Middle frontal gyrus (tissue), 1 donor: ENCODE data around the gene PPP2R3A.
A peak's percentile ranks its signal among the peaks of the same experiment; 100 is the strongest.
"Not testable (repeated sequence)": the region's sequence is repeated elsewhere in the genome, so short reads cannot be mapped to it uniquely, and the experiment has no call there.

ENCODE experiments used
- DNase-seq: peaks from one replicate; pipeline ENCODE4 v3.0.0-alpha.2; 2015; ENCODE audit warnings: low spot score; ENCODE audit errors: extremely low spot score

The PPP2R3A gene, protein sequence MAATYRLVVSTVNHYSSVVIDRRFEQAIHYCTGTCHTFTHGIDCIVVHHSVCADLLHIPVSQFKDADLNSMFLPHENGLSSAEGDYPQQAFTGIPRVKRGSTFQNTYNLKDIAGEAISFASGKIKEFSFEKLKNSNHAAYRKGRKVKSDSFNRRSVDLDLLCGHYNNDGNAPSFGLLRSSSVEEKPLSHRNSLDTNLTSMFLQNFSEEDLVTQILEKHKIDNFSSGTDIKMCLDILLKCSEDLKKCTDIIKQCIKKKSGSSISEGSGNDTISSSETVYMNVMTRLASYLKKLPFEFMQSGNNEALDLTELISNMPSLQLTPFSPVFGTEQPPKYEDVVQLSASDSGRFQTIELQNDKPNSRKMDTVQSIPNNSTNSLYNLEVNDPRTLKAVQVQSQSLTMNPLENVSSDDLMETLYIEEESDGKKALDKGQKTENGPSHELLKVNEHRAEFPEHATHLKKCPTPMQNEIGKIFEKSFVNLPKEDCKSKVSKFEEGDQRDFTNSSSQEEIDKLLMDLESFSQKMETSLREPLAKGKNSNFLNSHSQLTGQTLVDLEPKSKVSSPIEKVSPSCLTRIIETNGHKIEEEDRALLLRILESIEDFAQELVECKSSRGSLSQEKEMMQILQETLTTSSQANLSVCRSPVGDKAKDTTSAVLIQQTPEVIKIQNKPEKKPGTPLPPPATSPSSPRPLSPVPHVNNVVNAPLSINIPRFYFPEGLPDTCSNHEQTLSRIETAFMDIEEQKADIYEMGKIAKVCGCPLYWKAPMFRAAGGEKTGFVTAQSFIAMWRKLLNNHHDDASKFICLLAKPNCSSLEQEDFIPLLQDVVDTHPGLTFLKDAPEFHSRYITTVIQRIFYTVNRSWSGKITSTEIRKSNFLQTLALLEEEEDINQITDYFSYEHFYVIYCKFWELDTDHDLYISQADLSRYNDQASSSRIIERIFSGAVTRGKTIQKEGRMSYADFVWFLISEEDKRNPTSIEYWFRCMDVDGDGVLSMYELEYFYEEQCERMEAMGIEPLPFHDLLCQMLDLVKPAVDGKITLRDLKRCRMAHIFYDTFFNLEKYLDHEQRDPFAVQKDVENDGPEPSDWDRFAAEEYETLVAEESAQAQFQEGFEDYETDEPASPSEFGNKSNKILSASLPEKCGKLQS (N-terminal part only)

DNA sequence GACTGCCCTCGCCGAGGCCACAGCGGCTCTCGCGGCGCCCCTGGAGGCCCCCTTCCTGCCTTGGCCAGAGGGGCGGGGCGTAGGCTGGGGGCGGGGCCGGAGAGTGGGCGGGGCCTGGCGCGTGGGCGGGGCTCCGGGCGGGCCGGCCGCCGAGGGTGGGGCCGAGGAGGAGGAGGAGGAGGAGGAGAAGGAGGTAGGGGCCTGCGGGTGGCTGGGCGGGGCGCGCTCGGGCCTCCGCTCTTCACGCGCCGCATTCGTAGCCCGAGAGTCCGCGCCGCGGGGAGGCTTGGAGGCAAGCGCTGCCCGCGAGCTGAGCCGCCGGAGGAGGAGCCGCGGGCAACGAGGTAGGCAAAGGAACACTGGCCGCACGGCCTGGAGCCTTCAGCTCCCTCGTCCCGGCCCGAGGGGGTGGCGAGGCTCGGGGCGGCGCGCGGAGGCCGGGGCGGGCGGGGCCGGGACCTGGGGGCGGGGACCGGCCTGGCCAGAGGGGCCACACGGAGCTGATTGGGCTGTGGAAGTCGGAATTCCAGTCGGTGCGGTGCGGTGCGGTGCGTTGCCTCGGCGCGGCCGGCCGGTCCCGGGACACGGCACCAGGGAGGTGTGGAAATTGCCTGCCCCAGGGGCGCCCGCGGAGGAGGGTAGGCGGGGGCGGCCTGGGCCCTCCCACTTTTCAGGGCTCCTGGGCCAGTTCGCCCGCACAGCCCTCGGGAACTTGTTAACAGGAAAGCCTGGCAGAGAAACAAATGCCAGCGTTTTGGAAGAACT, at the start of gene PPP2R3A:
TSS of gene PPP2R3A (plus strand) at position 223 of the 765 bp plus-strand sequence. CDS start 35,771 bp downstream, outside the sequence.
- DNase-seq, result peak; percentile 61

DNA sequence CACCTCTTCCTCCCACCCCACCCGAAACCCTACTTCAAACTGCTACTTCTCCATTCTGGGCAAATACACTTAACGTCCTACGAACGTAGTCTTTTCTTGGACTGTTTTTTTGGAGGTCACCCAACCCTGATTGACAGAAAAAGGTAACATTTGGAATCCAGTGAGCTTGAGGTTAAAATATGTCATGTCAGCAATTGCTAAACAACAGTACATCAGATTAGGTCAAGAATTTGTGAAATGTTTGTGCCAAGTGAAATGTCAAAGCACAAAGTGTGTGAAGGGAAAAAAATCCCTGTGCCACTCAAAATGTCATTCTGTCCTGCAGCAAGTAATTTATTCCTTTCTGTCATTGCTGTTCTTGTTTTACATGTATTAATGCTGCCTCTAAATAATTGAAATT, 49.2 kb upstream of the PPP2R3A start:
- DNase-seq, result no peak

DNA sequence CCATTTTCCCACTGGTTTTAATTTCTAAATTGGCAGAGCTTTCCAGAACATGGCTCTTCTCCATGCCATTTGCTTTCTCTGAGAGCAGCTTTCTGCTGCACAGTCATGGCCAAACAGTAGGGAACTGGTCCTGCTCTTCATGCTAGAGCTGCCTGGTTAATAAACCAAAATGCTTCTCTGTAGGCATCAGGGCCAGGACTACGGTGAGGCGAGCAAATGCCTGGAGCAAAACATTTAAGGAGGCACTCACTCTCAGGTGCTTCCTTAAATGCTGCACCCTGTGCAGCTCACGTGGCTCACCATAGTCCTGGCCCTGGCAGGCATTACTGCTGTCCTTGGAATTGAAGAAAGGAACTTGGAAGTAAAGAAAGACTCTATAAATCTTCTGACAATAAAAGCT, 48.5 kb upstream of the PPP2R3A start:
- DNase-seq, result no peak

DNA sequence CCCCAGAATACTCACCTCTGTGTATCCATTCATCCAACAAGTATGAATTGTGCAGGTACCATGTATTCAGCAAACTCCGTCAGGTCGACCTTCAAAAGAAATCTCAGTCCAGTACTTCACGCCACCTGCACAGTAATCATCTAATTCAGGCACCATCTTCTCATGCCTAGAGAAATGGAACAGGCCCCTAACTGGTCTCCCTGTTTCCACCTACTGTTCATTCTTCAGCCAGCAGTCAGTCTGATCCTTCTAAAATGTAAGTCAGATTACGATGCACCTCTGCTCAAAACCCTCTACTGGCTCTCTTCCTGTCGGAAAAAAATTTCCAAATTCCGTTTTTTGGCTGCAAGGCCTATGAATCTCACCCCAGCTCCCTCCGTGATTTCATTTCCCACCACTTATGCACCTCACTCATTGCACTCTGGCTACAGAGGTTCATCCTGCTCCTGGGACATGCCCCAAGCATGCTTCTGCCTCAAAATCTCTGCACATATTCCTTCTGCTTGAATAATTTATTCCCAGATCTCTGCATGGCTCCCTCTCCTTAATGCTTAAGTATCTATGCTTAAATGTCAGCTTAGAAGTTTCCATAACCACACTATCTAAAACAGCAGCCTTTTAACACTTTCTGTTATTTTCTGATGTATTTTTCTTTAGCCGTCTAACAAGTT, 47.5 kb upstream of the PPP2R3A start:
- no peak for DNase-seq

DNA sequence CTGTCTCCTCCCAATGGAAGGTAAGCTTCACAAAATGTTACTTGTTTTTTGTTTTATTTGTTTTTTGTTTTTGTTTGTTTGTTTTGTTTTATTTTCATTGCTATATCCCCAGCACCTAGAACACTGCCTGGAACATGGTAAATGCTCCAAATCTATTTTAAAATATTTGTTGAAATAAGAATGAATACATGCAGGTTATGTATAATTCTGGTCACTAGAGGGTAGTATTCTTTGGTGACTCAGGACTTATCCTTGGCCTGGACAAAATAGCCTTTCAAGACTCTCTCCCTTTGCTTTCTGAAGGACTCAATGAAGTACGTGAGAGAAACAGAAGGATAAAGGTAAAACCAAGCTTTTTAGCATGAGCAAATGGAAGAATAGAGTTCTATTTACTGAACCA, 46.9 kb upstream of the PPP2R3A start:
- no peak for DNase-seq

DNA sequence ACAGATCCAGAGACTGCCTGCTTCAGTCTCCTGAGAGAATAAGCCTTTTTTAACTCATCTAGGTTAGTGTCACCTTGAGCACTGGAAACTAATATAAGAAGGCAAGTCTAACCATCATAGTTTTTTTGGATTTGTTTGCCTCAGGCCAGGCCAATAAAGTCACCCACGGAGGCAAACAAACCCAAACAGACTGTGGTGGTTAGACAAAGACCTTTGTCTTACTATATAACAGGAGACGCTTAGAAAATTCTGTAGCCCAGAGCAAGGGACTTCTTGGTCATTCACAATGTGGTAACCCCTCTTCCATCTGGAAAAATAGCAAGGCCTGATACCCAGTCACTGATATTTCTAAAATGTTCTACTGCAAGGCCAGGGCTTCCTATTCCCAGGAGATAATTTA, 45.3 kb upstream of the PPP2R3A start:
- no peak for DNase-seq

DNA sequence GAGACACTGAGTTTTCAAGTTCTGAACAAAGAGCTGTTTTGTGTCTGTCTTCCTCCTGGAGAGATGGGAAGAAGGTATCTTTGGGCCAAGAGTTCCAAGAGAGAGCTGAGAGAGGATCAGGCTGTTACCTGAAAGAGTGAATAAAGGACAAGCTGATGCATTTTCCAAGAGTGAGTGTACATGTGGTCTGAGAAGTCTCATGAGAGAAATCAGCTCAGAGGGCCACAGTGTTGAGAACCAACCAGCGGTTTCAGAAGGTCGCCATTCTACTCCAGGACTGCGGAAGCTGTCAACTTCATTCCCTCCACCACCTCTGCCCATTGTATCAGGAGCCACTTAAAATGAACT, 42.7 kb upstream of the PPP2R3A start:
- DNase-seq, result no peak

DNA sequence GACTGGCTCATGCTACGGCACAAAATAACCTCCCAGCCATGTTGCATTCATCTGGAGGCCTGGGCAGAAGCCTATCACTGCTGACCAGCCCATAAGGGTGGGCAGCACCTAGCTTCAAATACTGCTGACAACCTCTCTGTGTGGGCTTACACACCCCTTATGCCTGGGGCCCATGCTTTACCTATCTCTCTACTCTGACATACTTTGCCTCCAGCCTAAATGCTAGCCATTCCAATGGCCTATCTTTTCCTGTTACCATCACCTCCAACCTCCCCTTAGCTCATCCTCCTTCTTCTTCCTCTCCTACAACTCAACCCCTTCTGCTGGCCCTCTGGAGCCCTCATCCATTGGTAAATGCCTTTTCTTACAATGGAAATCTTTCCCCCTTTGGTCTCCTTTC, 41.0 kb upstream of the PPP2R3A start:
- no peak for DNase-seq

DNA sequence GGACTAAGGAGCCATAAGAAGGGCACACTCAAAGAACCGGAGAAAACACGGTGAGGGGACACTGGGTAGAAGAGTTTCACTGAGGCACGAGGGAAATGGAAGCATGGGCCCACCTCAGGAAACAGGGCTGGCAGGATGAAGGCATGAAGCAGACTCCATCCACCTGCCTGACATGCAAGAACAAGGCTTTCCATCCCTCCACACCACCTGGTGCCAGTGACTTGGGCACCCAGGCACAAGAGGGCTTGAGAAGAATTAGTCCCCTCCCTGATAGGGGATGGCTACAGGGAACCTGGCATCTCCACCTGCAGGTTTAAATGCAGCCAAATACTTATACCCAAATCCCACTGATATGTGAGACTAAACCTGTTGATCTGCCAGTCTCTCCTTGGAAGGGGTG, 38.9 kb upstream of the PPP2R3A start:
- no peak for DNase-seq

DNA sequence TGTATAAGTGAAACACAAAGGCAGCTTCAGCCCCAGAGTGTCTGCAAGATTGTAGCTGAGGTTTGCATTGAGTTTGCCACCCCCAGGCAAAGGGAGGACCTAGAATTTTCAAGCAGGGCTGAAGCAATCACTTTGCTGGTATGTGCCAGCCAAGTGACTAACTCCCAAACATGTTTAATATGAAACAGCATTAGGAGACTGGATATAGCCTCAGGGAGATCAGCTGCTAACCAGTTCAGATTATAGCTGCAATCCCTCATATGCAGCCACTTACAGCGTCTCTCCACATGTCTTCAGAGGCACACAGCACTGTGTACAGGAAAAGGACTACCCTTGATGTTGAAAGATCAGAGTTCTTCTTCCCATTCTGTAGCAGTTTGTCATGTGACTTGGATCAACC, 38.4 kb upstream of the PPP2R3A start:
- DNase-seq, result no peak

DNA sequence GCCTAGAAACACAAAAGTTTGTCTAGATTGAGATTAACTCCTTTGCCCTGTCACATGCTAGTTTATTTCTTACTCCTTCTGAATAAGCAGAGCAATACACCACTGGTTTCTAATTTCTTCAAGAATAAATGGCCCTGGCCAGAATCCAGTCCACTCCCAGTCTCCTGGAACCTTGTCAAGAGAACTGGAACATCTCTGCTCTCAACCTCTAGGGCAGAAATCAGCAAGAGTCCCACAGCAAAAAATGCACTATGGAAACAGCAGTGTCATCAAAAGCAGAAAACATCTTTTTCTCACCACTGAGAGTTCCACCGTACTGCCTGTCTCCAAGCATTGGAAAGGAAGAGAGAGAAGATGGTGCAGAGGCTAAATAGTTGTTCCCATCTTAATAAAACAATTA, 35.9 kb upstream of the PPP2R3A start:
- DNase-seq, result no peak

DNA sequence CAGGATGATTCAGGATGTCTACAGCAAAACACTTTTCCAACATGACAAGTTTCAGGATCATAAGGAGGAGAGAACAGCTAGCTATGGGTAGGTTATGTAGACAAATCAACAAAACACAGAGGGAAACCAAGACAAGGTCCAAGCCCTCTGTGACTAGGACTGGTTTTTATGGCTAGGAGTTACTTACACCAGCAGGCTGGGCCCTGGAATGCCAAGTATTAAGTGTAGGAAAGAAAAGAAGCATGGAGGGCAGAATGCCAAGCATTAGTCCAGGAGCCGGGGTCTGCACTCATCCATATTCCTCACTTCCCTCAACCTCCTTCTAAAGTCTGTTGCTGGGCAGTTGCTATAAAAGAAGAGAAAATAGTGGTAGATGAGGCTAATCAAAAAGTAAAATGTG, 35.3 kb upstream of the PPP2R3A start:
- DNase-seq, result no peak

DNA sequence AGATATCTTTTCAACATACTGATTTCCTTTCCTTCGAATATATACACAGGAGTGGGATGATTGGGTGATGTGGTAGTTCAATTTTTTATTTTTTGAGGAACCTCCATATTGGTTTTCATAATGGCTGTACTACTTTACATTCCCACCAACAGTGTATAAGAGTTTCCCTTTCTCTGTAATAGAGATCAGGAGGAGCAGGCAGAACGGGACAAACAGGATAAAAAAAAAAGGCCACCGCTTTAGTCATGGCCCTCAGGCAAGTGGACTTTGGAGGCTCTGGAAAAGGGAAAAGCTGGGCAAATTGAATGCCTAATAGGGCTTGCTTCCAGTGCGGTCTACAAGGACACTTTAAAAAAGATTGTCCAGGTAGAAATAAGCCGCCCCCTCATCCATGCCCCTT, 30.4 kb upstream of the PPP2R3A start:
- not testable (repeated sequence) for DNase-seq

DNA sequence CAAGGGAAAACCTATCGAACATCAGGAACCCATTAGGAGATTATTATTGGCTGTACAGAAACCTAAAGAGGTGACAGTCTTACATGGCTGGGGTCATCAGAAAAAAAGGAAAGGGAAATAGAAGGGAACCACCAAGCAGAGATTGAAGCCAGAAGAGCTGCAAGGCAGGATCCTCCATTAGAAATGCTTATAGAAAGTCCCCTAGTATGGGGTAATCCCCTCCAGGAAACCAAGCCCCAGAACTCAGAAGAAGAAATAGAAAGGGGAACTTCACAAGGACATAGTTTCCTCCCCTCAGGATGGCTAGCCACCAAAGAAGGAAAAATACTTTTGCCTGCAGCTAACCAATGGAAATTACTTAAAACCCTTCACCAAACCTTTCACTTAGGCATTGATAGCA, 27.8 kb upstream of the PPP2R3A start:
- DNase-seq, result not testable (repeated sequence)

DNA sequence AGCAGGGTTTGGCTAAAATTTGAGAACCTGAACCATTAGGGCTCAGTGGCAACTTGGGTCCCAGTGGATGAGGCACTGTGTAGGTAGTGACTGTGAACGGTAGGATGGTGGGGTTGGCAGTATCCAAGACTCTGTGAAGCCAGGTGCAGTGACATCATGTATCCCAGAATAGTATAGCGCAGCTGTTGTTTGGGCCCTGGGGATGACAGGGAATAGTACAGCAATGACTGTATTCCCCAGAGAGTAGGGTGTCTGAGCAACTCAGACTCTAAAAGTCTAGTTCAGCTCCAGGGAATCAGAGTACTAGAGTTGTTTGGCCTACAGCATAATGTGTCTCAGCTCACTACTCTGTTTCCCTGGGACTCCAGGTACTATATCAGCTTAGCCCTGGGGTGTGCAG, 20.7 kb upstream of the PPP2R3A start:
- DNase-seq, result no peak

DNA sequence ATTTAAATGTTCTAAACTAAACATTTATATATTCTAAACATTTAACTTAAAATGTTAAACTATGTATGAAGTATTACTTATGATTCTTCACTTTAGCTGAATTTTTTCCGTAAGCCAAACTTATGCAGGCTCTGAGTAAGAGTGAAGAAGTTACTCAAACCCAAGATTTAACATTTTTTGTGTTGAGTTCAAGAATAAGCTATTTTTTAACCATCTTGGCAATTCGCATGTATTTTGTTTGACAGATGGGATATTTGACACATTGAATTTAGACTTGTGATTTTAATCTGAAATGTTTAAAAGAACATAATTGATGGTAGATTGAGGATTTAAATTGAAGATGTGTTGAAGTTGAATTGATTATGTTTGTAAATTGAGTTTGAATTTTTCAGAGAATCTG, 14.6 kb upstream of the PPP2R3A start:
- no peak for DNase-seq

DNA sequence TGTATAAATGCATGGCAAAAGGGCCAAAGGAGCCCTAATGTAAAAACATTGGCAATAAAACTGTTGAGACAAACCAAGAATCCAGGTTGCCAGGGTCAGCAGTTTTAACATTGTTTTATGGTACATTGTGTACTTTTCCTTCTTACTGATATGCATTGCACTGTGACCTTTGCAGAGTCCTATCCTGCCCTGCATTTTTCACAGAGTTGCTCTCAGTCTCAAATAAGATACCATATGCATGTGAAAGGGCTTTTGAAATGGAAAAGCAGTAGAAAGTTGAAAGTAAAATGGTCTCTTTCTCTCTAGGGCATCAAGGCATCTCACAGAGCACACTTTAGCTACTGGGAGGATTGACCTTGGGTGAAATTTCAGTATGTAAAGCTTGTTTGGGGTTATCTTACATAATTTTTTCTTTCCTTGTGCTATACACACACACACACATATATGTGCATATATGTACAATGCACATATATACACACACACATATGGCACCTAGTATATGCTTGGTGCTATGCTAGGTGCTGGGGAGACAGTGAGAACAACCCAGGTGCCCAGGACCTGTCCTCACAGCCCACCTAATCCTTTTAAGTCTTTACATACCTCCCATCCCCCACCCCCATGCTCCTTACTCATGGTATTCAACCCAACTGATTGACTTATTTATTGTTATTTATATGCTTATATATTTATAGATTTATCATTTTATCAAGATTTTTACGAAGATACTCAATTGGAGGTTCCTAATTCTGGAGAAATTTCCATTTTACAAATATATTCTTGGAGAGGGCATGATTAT, 1.2 kb upstream of the PPP2R3A start:
- no peak for DNase-seq

DNA sequence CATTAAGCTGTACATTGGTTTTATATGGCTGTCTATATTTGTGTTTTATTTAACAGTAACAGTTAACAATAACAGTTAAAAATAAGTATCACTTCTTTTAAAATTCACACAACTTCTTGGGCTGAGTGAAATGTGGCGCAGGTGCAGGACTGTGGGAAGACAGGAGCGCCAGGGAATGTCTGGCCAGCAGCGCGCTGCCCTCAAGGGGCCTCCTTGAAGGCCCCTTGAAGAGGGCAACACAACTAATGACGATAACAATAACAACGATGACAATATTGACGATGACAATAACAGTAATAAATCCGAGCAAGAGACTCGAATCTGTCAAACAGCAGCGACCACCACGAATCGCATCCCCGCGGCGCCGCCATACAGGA, 411 bp upstream of the PPP2R3A start:
- no peak for DNase-seq

DNA sequence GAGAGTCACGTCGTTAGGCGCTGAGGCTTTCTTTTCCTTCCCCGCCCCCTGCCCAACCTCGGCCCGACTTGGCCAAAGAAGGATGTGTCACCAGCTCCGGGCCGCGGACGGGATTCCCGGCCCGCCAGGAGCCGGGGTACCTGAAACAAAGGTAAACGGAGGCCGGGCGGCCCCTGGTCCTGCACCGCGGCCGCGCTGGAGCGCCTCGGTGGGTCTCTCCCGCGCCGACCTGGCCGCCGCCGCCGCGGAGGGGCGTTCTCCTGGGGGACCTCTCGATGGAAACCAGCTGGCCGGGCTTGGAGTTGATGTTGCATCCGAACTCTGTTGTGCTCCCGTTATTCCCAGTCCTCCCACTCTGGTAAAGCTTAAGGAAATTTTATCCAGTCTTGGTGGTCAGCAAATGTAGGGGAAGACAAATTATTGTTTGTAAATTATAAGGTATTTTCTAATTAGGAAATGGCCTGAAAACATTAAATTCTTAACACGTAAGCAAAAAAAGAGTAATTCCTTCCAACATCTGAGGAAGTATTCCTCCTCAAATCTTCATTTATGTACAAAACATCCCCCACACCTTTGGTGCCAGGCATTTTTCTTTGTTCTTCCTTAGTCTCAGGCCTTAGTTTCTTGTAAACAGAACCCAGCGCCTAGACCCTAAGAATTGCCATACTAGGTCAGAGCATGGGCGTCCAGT, 888 bp downstream of the PPP2R3A start:
- no peak for DNase-seq

DNA sequence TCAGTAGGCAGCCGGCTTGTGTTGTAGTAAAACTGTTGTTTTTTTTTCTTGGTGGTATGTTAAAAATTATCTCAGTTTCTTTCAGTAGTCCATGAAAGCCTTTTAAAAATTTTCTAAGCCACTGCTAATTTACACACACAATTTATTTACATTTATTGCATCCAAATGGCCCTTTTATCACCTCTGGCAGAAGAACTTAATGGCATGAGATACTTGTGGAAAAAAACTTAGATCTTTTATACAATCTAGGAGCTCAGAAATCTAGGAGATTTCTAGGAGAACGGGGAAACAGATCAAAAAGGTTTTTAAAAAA, 1.4 kb downstream of the PPP2R3A start:
- no peak for DNase-seq
